GM12891 (cell line): ENCODE data around the gene PROX1.

ENCODE experiments used
- DNase-seq: peaks from one replicate; pipeline ENCODE4 v3.0.0; 2011; ENCODE audit warnings: low spot score; ENCODE audit not compliant: insufficient read length
- FAIRE-seq: peaks from 2 replicates; lab custom pipeline; 2011; peaks lifted over from hg19 to GRCh38; lab: Jason Lieb, UNC
- PAX5 ChIP-seq: IDR thresholded peaks from 2 replicates; pipeline ENCODE4 v1.6.1; 2011; ENCODE audit warnings: low read length, moderate library complexity, mild to moderate bottlenecking; ENCODE audit not compliant: insufficient read depth, severe bottlenecking
- POLR2A ChIP-seq: IDR thresholded peaks from 2 replicates; pipeline ENCODE4 v1.6.1; 2011; ENCODE audit warnings: low read depth, low read length, control low read depth
- POLR2AphosphoS5 ChIP-seq: IDR thresholded peaks from 2 replicates; pipeline ENCODE4 v1.6.1; 2011; ENCODE audit warnings: low read depth, low read length, control low read depth
- POU2F2 ChIP-seq: IDR thresholded peaks from 2 replicates; pipeline ENCODE4 v1.6.1; 2011; ENCODE audit warnings: low read depth, mild to moderate bottlenecking, control low read depth, low read length, moderate library complexity
- SPI1 ChIP-seq: IDR thresholded peaks from 2 replicates; pipeline ENCODE4 v1.6.1; 2011; ENCODE audit warnings: low read depth, low read length, control low read depth
- TAF1 ChIP-seq: IDR thresholded peaks from 2 replicates; pipeline ENCODE4 v1.6.1; 2011; ENCODE audit warnings: low read depth, low read length, control low read depth

Gene PROX1

DNA sequence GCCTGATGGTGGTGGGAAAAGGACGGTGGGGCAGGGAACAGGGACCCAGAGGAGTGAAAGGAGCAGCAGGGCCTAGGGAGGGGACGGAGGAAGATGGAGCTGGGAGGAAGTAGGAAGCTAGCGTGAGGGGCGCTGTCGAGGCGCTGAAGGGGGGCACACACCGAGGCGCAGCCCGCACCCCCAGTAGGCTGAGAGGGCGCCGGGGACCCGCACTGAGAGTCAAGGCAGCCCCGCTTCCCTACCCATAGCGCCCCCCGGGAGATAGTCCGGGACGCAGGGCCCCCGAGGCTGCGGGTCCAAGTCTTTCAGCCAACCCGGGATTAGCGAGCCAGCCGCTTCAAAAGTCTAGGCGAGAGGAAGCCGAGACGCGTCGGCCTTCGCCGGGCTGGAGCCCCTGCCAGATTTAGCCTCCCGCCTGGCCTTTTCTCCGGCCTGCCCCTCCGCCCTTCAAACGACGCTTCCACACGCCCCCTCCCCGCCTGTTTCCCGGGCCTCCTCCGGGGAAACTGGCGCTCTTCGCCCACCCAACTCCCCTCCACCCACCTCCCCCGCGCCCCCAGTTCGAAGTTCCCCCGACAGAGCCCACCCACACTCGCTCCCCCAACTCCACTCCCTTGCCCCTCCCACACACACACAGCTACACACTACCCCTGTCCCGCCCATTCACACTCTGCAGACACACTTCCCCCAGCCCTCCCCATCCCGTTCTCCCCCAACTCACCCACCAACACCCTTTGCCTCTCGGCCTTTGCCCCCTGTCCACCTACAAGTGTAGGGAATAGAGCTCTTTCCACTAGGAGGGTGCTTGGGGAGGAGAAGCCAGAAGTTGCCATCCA, 7.8 kb upstream of the PROX1 start:
- FAIRE-seq: no peak
- no peak for TF ChIP-seq POLR2A
- TF ChIP-seq TAF1: no peak
- no peak for TF ChIP-seq SPI1
- no peak for TF ChIP-seq POU2F2
- no peak for TF ChIP-seq PAX5
- no peak for TF ChIP-seq POLR2AphosphoS5
- no peak for DNase-seq

DNA sequence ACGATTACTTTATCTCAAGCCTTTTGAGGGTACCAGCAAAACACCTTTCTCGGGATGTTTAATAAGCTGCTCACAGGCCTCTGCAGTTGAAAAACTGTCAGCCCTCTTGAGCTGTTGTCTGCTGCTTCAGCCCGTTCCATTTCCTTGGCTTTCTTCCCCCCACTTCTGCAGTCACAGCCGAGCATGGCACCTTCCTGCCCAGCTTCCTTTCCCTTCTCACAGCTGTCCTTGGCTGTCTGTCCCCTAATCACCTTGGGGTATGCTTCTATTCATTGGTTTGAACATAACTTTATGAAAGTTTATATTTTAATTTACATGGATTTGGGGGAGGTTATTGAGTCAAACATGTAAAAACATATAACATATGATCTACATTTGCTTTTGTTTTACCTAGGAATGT, 6.9 kb upstream of the PROX1 start:
- FAIRE-seq (no peak), DNase-seq (no peak)
- TF ChIP-seq POU2F2: no peak
- TF ChIP-seq SPI1: no peak
- no peak for TF ChIP-seq POLR2AphosphoS5
- no peak for TF ChIP-seq TAF1
- TF ChIP-seq POLR2A: no peak
- no peak for TF ChIP-seq PAX5

DNA sequence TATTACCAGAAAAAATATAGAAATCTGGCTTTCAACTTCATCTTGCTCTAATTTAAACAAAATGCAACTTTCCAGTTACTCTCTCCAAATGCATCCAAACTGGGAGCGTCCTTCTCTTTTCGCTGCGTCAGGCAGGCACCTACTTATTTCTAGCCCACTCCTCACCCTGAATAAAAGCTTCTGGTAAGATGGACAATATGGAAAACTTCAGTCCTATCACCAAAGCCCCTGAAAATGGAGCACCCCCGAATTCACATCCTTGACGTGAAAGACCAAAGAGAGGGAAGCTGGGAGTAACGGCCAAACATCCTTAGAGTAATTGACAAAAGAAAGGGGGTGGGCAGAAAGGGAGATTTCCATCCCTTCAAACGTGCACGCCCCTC, 5.5 kb upstream of the PROX1 start:
- no peak for DNase-seq
- no peak for TF ChIP-seq POLR2AphosphoS5
- TF ChIP-seq SPI1: no peak
- no peak for TF ChIP-seq TAF1
- no peak for TF ChIP-seq POU2F2
- TF ChIP-seq PAX5: no peak
- no peak for TF ChIP-seq POLR2A
- no peak for FAIRE-seq

DNA sequence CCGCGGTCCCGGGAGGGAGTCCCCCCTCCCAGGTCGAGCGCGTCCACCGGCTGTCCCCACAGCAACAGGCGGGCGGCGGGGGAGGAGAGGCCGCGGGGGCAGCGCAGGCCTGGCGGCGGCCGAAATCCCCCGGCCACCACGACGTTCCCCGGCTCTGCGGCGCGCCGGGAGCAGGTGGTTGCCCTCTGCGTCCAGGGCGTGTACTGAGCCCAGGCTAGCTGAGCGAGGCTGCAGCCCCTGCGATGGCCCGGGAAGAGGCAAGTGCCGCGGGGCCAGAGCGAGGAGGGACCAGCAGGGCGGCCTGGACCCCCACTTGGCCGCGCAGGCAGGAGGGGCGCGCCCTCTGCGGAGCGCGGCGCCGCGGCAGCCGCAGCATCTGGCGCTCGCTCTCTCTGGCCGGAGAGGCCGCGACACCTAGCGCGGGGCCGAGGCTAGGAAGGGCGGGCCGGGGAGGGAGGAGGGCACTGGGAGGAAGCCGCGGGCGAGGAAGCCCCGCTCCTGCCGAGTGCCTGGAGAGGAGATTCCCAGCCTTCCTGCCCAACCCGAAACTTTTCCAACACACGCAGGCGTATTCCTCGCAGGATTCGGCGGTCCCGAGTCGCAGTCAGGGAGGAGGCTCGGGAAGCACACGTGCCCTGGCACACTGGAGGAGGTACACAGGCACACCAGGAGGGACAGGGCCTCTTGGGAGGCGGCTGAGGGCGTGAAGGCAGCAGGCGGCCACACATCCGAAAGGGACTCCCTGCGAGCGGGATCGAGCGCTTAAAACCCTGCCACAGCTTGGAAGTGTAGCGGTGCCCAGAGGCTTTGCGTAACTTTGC, 4.9 kb upstream of the PROX1 start:
- DNase-seq (no peak), FAIRE-seq (no peak)
- TF ChIP-seq POU2F2 (no peak), POLR2A (no peak), POLR2AphosphoS5 (no peak), SPI1 (no peak), TAF1 (no peak), PAX5 (no peak)

DNA sequence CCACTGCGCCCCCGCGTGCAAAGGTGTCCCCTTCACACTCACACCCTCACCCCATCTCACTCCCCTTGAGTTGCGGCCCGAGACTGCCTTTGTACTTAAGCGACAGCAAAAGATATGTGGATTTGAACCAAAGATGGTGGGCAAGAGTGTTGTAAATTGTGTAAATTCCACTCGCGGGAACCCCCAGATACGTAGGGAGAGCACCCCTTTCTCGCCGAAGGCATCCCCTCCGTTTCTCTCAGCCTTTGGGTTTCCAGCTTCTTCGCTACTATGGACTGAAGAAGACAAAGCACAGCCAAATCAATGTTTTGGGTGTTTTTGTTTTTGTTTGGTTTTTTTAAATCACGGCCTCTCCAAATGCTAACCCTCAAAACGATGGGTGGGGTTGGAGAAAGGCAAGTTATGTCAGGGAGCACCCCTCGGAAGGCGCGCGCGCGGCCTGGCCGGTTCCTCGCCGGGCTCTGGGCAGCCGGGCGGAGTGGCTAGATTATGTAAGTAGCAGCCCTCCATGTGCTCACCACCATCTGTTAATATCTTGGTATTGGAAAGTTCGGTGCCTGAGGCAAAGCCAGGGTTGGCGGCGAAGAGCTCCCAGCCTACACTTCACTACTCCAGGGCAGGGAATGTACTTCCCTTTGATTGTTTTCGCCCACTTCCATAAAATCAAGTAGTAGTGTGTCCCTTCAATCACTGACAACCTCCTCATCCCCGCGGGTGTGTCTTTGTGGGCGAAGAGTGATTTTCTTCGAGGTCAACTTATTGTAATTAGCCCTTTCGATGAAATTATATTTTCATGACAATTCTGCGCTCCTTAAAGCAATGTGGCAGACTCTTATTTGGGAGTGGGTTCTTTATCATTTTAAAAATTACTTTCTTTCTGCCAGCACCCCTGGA, 4.0 kb upstream of the PROX1 start:
- DNase-seq (no peak), FAIRE-seq (no peak)

DNA sequence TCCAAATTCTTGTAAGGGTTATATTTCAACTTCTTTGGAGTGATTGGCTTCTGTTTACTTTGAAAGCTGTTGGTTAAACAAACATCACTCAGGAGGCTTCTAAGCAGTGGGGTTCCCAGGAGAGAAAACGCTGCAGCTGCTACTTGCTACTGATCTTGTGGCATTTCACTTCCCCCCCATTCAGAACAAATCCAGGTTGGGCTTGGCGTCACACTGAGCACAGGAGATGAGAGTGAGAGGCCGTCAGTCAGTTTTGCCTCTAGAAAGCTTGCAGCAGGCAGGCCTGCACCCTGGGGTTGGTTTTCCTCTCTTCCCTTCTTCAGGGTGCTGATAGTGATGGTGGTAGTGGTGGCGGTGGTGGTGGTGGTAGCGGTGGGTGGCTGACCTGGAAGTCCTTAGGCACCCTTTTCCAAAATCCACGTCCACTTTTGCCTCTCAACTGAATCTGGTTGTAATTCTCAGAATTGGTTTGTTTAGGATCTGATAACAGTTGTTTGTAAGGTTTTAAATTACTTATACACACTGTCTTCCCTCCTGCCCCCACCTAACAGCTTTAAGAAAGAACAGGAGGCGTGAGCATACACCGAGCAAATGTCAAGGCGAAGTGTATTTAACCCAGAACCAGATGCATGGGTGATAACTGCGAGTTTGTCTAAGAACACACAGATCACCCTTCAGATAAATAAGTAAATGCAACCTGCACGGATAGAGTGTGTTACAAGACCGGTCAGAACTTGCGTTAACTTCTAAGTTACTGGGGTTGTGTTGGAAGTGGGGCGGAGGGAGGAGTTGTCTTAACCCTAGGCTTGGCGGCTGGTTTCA, 3.2 kb upstream of the PROX1 start:
- DNase-seq (no peak), FAIRE-seq (no peak)
- no peak for TF ChIP-seq POLR2AphosphoS5
- TF ChIP-seq TAF1: no peak
- no peak for TF ChIP-seq POLR2A
- no peak for TF ChIP-seq SPI1
- no peak for TF ChIP-seq PAX5
- no peak for TF ChIP-seq POU2F2

More for the DNA sequence above, 4.0 kb upstream of the PROX1 start:
- no peak for TF ChIP-seq SPI1
- no peak for TF ChIP-seq POU2F2
- no peak for TF ChIP-seq POLR2AphosphoS5

DNA sequence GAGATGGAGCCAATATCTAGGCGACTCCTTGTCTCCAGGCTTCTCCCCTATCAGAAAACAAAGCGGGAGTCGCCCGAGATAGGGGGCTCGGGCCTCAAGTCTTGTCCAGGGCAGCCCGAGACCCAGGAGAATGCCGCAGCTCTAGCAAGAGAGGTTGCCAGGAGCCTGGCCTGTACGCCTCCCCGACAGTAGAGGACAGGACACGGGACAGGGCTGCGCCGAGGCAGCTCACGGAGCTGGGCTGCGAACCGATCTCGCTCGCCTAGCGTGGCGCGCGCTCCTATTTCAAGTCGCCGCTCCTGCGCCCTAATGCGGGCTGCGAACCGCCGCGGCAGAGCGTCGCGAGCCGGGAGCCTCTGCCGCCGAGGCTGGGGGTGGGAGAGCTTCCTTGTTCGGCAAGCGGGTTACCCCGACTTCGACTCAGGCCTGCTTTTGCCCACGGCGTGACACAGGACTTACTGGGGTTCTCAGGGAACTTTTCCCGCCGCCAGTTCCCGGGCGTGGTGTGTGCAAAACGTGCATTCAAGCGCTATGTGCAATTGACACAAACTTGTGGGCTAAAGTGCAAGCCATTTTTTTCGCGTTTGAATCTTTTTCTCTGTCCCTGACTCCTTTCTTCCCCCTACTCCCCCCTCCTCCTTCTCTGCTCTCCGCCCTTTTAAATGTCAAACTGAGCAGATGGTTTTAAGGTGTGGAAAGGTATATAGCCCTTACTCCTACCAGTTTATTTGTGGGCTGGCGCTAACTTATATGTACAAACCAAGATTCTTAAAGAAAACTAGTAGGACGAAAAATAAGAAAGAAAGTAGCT, 2.4 kb upstream of the PROX1 start:
- TF ChIP-seq POU2F2: no peak
- TF ChIP-seq SPI1: no peak
- no peak for TF ChIP-seq PAX5
- TF ChIP-seq POLR2AphosphoS5: no peak
- no peak for TF ChIP-seq POLR2A
- no peak for TF ChIP-seq TAF1
- FAIRE-seq: no peak
- no peak for DNase-seq
